Activated B cell treated with CpG ODN at 0.5 μM for 24 hours (primary cell): ENCODE measurements around the gene ZBTB37. TPM values are rescaled to one million over a fixed set of nuclear protein-coding genes. Genes with fewer than 3 reads are reported as not detected.
"Not testable (repeated sequence)": the region's sequence is repeated elsewhere in the genome, so short reads cannot be mapped to it uniquely, and the experiment has no call there.

Experiments
- ATAC-seq: fragments of 200-7000 bp; cut with Tn5 transposase; one replicate; pipeline ENCODE4 v1.10.0; 2021; ENCODE audit warnings: low read depth, mild to moderate bottlenecking, moderate library complexity
- CTCF ChIA-PET: fragments of 350-600 bp; sonication (Branson Sonifier 250); formaldehyde crosslinking; loops from one replicate; lab custom pipeline; 2021; ENCODE audit warnings: antibody characterized with exemption; lab: Charles Lee
- POLR2A ChIA-PET: fragments of 350-600 bp; sonication (Branson Sonifier 250); formaldehyde crosslinking; loops from one replicate; lab custom pipeline; 2021; ENCODE audit warnings: antibody characterized with exemption; lab: Charles Lee
- DNase-seq: peaks from one replicate; pipeline ENCODE4 v3.0.0; 2022
- H3K27ac Mint-ChIP-seq: one replicate; pipeline ENCODE4 v1.8.0; 2020; ENCODE audit warnings: mixed read lengths
- H3K27me3 Mint-ChIP-seq: one replicate; pipeline ENCODE4 v1.8.0; 2021; ENCODE audit warnings: mixed read lengths
- H3K36me3 Mint-ChIP-seq: one replicate; pipeline ENCODE4 v1.8.0; 2021; ENCODE audit warnings: low read depth, mixed read lengths
- H3K4me1 Mint-ChIP-seq: one replicate; pipeline ENCODE4 v1.8.0; 2021; ENCODE audit warnings: mixed read lengths
- H3K4me3 Mint-ChIP-seq: one replicate; pipeline ENCODE4 v1.8.0; 2020; ENCODE audit warnings: mild to moderate bottlenecking, mixed read lengths
- H3K9me3 Mint-ChIP-seq: one replicate; pipeline ENCODE4 v1.8.0; 2020; ENCODE audit warnings: mixed read lengths
- intact Hi-C: fragments of 100-400 bp; cut with micrococcal nuclease; formaldehyde crosslinking; loops from one replicate; pipeline ENCODE4 v1.15.1; 2024
- total RNA-seq: library from RNA; stranded (reverse); gene quantifications from 2 replicates; pipeline ENCODE4 v1.2.3, GENCODE V29; 2022
- TF ChIP-seq, protein P1 (sequence below): fragments of 200-600 bp; IDR thresholded peaks from one replicate; pipeline ENCODE4 v1.8.0; 2022; ENCODE audit warnings: antibody characterized with exemption, mild to moderate bottlenecking

The ZBTB37 gene
- total RNA-seq, 1 donor from 2014 or later, result 24.6 TPM

- ChIA-PET POLR2A (no interaction called here), CTCF (no interaction called here)
- H3K9me3 Mint-ChIP-seq, result no peaks in the 10 kb centered on the region
- DNase-seq (no peak), ATAC-seq (no peak)
- no peaks in the 10 kb centered on the region for H3K36me3 Mint-ChIP-seq
- no peaks in the 10 kb centered on the region for H3K27me3 Mint-ChIP-seq
- H3K27ac Mint-ChIP-seq, result no peak overlapping the region
- intact Hi-C loops, result no loop called here
- H3K4me1 Mint-ChIP-seq, result no peaks in the 10 kb centered on the region
- no peak overlapping the region for H3K4me3 Mint-ChIP-seq
- TF ChIP-seq, protein P1, sequence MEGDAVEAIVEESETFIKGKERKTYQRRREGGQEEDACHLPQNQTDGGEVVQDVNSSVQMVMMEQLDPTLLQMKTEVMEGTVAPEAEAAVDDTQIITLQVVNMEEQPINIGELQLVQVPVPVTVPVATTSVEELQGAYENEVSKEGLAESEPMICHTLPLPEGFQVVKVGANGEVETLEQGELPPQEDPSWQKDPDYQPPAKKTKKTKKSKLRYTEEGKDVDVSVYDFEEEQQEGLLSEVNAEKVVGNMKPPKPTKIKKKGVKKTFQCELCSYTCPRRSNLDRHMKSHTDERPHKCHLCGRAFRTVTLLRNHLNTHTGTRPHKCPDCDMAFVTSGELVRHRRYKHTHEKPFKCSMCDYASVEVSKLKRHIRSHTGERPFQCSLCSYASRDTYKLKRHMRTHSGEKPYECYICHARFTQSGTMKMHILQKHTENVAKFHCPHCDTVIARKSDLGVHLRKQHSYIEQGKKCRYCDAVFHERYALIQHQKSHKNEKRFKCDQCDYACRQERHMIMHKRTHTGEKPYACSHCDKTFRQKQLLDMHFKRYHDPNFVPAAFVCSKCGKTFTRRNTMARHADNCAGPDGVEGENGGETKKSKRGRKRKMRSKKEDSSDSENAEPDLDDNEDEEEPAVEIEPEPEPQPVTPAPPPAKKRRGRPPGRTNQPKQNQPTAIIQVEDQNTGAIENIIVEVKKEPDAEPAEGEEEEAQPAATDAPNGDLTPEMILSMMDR, result no peak
These were observed 57.4 kb downstream of the ZBTB37 start for GRCh38 chr1:173925306-173926242.

- H3K27ac Mint-ChIP-seq, H3K4me1 Mint-ChIP-seq, CTCF ChIA-PET, H3K9me3 Mint-ChIP-seq, ATAC-seq, DNase-seq, H3K4me3 Mint-ChIP-seq, H3K27me3 Mint-ChIP-seq: not testable (repeated sequence)
- POLR2A ChIA-PET, result interaction anchor here (0.7 to 0.9 kb wide), 2 partner anchors 92 to 1265 kb away, joined by 3 to 4 read pairs; partner anchors contain the start of gene RC3H1
- intact Hi-C loops, result loop anchor here (10.0 kb wide), 1 partner anchor 1186 kb away; no protein-coding TSS in a partner anchor
- peaks cover 20% of the 10 kb centered on the region for H3K36me3 Mint-ChIP-seq
These were observed 62.4 kb downstream of the ZBTB37 start for GRCh38 chr1:173930541-173930940.

- Mint-ChIP-seq H3K27ac (no peak overlapping the region), H3K4me3 (no peak overlapping the region), H3K4me1 (no peaks in the 10 kb centered on the region), H3K27me3 (no peaks in the 10 kb centered on the region), H3K9me3 (no peaks in the 10 kb centered on the region), H3K36me3 (peaks cover 50% of the 10 kb centered on the region)
- intact Hi-C loops, result loop anchor here (10.0 kb wide), 1 partner anchor 1190 kb away; no protein-coding TSS in a partner anchor
- POLR2A ChIA-PET, result interaction anchor here (0.9 kb wide), 1 partner anchor 74 kb away, joined by 4 read pairs; no protein-coding TSS in a partner anchor
- CTCF ChIA-PET, result no interaction called here
- DNase-seq, result no peak
- ATAC-seq, result no peak
- TF ChIP-seq, protein P1, result no peak
These were observed 66.3 kb downstream of the ZBTB37 start for GRCh38 chr1:173934440-173934839.

- no peak for ATAC-seq
- no peaks in the 10 kb centered on the region for H3K9me3 Mint-ChIP-seq
These were observed 68.9 kb downstream of the ZBTB37 start for GRCh38 chr1:173937062-173937461.

DNA sequence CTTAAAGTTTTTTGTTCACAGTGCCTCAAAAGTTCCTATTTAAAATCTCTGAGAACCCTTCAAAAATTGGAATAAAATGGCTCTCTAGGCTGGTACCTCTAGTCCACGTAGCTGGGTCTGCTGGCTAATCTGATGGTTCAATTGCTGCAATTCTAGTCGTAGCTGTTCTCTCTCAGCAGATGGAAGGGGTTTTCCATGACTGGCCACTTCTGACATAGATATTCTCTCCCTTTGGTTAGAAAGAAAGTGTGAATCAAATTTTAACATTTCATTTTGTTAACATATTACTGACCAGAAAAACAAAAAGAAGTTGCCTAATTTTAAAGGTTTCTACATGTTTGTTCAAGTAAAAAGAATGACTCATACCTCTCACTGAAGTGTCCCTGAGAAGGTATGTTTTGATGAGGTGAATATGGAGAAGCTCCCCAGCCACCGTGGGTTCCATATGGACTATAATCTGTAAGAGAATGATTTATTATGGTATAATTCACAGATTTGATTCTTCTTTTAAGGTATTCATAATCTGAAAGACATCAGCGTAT, 78.3 kb downstream of the ZBTB37 start:
- H3K4me3 Mint-ChIP-seq, result no peak overlapping the region
- CTCF ChIA-PET, result no interaction called here
- POLR2A ChIA-PET, result no interaction called here
- DNase-seq, result no peak
- no peak overlapping the region for H3K27ac Mint-ChIP-seq
- TF ChIP-seq, protein P1, result no peak
- no peaks in the 10 kb centered on the region for H3K4me1 Mint-ChIP-seq
- no peaks in the 10 kb centered on the region for H3K9me3 Mint-ChIP-seq
- peaks cover 75% of the 10 kb centered on the region for H3K36me3 Mint-ChIP-seq
- ATAC-seq, result no peak
- intact Hi-C loops, result no loop called here
- no peaks in the 10 kb centered on the region for H3K27me3 Mint-ChIP-seq

More at GRCh38 chr1:173937062-173937461, 68.9 kb downstream of the ZBTB37 start:
- CTCF ChIA-PET, result interaction anchor here (1.4 kb wide), 1 partner anchor 1195 kb away, joined by 3 read pairs; no protein-coding TSS in a partner anchor
- Mint-ChIP-seq H3K36me3 (peaks cover 64% of the 10 kb centered on the region), H3K4me1 (no peaks in the 10 kb centered on the region), H3K27me3 (no peaks in the 10 kb centered on the region), H3K27ac (no peak overlapping the region), H3K4me3 (no peak overlapping the region)
- TF ChIP-seq, protein P1, result no peak
- POLR2A ChIA-PET, result interaction anchor here (0.9 to 1.2 kb wide), 2 partner anchors 69 to 85 kb away, joined by 3 to 5 read pairs; partner anchors contain the start of genes GAS5, RC3H1 and ZBTB37
- DNase-seq, result no peak
- intact Hi-C loops, result loop anchor here (5.0 to 10.0 kb wide), 2 partner anchors 505 to 1192 kb away; no protein-coding TSS in a partner anchor
